ENCODE results near the gene RABL6.
"Not testable (repeated sequence)": the region's sequence is repeated elsewhere in the genome, so short reads cannot be mapped to it uniquely, and the experiment has no call there.

The RABL6 gene

DNA sequence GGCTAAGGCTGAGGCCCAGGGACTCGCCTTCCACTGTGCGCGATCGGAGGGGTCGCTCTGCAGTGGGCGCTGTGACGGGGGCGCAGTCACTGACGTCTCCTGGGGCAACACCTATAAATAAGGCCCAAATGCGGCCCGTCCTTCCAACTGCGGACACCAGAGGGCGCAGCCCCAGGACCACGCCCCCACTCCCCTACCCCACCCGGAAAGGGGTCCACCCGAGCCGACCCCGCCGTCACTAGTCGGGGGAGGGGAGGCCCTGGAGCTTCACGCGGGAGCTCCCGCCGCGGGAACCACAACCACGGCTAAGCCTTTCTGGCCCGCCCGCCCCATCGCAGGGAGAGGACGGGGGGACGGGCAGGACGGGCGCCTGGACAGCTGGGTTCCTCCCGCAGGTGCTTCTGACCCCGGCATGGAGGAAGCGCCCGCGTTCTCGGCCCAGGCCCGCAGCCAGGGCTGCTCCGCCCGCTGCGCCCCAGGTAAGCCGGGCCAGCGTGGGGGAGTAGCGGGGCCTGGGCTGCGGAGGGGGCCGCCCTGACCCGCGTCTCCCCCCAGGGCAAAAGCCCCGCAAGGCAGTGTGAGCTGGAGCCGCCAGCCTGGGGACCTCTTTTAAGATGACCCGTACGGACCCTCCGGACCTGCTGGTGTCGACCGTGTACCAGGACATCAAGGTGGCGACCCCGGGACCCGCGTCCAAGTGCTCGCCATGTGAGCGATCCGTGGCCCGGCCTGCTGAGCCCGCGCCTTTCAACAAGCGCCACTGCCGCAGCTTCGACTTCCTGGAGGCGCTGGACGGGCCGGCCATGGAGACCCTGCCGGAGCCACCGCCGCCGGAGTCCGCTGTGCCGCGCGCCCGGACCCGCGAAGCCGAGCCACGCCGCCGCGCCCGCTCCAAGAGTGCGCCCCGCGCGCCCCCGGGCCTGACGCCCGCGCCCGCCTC, 36.3 kb downstream of the RABL6 start:
- not testable (repeated sequence) for H3K4me3 ChIP-seq (ENCODE audit: low read depth, low read length); H3K9me3 ChIP-seq (ENCODE audit: control insufficient read depth, insufficient read depth, low read length); H3K9ac ChIP-seq (ENCODE audit: low read depth, low read length); H3K36me3 ChIP-seq (ENCODE audit: control insufficient read depth, insufficient read depth, low read length); H3K4me1 ChIP-seq (ENCODE audit: control insufficient read depth, insufficient read depth, low read length); H3K27me3 ChIP-seq (ENCODE audit: control insufficient read depth, insufficient read depth, low read length)

DNA sequence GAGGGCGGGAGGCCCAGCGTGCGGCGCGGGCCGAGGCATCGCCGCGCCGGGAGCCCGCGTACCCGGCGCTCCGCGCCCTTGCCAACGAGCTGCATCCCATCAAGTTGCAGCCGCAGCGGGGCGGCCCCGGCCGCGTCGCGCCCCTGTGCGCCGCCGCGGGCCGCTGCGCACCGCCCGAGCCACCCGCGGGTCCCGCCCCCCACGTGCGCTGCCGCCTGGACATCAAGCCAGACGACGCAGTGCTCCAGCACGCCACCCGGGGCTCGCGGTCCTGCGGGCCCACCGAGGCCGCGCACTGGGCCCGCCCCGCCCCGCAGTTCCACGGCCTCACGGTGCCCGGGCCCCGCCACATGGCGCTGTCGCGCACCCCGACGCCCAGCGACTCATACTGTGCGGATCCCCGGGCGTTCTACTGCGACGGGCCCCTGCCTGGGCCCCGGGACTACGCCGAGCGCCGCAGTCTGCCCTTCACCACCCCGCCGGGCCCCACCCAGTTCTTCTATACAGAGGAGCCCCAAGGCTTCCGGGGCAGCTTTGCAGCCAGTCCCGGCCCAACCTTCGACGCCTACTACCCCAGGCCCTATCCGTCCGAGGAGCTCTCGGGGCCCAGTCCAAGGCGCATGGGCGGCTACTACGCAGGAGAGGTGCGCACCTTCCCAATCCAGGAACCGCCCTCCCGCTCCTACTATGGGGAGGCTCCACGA, 37.2 kb downstream of the RABL6 start:
- Histone ChIP-seq H3K36me3 (ENCODE audit: control insufficient read depth, insufficient read depth, low read length) (peaks cover under 1% of the 10 kb centered on the region), H3K4me1 (ENCODE audit: control insufficient read depth, insufficient read depth, low read length) (peaks cover 4% of the 10 kb centered on the region), H3K27me3 (ENCODE audit: control insufficient read depth, insufficient read depth, low read length) (no peaks in the 10 kb centered on the region), H3K4me3 (ENCODE audit: low read depth, low read length) (no peak overlapping the region), H3K9me3 (ENCODE audit: control insufficient read depth, insufficient read depth, low read length) (no peaks in the 10 kb centered on the region), H3K9ac (ENCODE audit: low read depth, low read length) (no peak overlapping the region)

DNA sequence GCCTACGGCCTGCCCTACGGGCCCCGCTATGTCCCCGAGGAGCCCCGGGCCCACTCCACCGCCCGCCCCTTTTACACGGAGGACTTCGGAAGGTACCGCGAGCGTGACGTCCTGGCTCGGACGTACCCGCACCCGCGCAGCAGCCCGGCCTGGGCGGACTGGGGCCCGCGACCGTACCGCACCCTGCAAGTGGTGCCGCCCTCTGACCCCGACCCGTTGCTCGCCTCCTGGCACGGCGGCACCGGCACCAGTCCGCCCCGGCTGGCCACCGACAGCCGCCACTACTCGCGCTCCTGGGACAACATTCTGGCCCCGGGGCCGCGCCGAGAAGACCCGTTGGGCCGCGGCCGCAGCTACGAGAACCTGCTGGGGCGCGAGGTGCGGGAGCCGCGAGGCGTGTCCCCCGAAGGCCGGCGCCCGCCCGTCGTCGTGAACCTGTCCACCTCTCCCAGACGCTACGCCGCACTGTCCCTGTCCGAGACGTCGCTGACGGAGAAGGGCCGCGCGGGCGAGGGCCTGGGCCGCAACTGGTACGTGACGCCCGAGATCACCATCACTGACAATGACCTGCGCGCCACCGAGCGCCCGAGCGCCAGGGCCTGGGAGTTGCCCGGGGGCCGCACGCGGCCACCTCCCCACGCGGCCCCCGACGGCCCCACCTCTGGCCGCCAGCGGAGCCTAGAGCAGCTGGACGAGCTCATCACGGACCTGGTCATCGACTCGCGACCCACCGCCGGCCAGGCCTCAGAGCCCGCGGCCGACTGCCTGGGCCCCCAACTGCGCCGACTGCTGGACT, 37.9 kb downstream of the RABL6 start:
- no peak overlapping the region for H3K9ac ChIP-seq (ENCODE audit: low read depth, low read length)
- H3K4me3 ChIP-seq (ENCODE audit: low read depth, low read length) = no peak overlapping the region

DNA sequence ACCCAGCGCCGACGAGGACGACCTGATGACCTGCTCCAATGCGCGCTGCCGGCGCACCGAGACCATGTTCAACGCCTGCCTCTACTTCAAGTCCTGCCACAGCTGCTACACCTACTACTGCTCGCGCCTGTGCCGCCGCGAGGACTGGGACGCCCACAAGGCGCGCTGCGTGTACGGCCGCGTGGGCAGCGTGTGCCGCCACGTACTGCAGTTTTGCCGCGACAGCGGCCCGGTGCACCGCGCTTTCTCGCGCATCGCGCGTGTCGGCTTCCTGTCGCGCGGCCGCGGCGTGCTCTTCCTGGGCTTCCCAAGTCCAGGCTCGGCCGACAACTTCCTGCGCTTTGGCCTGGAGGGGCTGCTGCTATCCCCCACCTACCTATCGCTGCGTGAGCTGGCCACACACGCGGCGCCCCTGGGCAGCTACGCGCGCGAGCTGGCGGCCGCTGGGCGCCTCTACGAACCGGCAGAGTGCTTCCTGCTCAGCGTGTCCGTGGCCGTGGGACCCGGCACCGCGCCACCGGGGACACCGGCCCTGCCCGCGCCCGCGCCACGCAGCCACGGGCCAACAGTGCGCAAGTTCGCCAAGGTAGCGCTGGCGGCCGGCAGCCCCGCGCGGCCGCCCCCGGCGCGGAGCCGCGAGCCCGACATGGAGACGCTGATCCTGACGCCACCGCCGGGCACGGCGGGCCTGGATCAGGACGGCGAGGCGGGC, 38.8 kb downstream of the RABL6 start:
- no peaks in the 10 kb centered on the region for H3K27me3 ChIP-seq (ENCODE audit: control insufficient read depth, insufficient read depth, low read length)
- H3K4me1 ChIP-seq (ENCODE audit: control insufficient read depth, insufficient read depth, low read length) = peaks cover 3% of the 10 kb centered on the region
- H3K9me3 ChIP-seq (ENCODE audit: control insufficient read depth, insufficient read depth, low read length) = no peaks in the 10 kb centered on the region
- H3K9ac ChIP-seq (ENCODE audit: low read depth, low read length) = no peak overlapping the region
- peaks cover 17% of the 10 kb centered on the region for H3K36me3 ChIP-seq (ENCODE audit: control insufficient read depth, insufficient read depth, low read length)
- no peak overlapping the region for H3K4me3 ChIP-seq (ENCODE audit: low read depth, low read length)

More for the DNA sequence above, 37.9 kb downstream of the RABL6 start:
- Histone ChIP-seq H3K4me1 (ENCODE audit: control insufficient read depth, insufficient read depth, low read length) (peaks cover 4% of the 10 kb centered on the region), H3K9me3 (ENCODE audit: control insufficient read depth, insufficient read depth, low read length) (no peaks in the 10 kb centered on the region), H3K27me3 (ENCODE audit: control insufficient read depth, insufficient read depth, low read length) (no peaks in the 10 kb centered on the region), H3K36me3 (ENCODE audit: control insufficient read depth, insufficient read depth, low read length) (peaks cover 8% of the 10 kb centered on the region)

DNA sequence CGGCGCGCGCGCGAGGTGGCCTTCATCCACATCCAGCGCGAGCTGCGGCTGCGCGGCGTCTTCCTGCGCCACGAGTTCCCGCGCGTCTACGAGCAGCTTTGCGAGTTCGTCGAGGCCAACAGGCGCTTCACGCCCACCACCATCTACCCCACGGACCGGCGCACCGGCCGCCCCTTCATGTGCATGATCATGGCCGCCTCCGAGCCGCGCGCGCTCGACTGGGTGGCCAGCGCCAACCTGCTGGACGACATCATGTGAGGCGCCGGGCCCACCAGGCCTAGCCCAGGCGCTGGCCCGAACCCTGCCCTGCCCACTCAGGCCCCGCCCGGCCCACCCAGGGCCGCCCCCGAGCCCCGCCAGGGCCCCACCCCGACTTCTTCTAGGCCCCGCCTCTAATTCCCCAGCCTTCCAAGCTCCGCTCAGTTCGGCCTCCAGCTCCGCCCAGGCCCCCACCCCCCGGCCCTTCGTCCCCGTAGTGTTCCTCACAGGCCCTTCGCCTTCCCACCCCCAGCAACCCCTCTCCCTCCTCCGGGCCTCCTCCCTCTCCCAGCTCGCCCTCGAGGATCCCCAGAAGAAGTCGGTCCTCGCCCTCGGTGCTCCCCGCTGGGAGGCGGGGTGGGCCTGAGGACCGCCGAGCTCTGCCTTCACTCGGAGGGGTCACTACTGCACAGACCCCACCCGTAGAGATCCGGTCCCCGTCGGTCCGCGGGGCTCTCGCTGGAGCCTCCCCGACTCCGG, 39.5 kb downstream of the RABL6 start:
- H3K36me3 ChIP-seq (ENCODE audit: control insufficient read depth, insufficient read depth, low read length) = peaks cover 20% of the 10 kb centered on the region
- peak overlapping the region; percentile 90 for H3K4me3 ChIP-seq (ENCODE audit: low read depth, low read length)
- H3K27me3 ChIP-seq (ENCODE audit: control insufficient read depth, insufficient read depth, low read length) = no peaks in the 10 kb centered on the region
- H3K9me3 ChIP-seq (ENCODE audit: control insufficient read depth, insufficient read depth, low read length) = no peaks in the 10 kb centered on the region
- H3K9ac ChIP-seq (ENCODE audit: low read depth, low read length) = peak overlapping the region; percentile 88
- H3K4me1 ChIP-seq (ENCODE audit: control insufficient read depth, insufficient read depth, low read length) = no peaks in the 10 kb centered on the region

DNA sequence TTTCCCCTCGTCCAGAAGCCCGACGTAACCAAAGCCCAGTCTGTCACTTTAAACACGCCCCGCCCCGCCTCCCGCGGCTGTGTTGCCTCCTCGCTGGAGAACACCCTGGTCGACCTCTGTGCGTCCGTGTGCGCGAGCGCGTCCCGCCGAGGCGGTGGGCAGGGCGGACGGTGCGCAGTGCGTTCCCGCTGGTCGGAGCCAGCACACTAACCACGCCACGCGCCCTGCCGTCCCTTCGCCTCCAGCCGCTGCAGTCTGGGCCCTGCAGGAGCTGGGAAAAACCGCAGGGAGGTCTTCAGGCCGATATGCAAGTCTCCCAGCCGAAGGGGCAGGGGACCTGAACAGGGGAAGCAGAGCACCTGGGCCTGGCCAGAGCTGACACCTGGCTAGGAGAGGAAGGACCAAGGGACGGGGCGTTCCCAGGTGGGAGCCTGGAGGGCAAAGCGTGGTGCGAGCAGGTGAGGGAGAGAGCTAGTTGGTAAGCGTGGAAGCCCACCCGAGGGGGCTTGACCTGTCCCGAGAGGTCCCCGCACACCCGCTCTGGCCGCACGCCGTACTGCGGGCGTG, 40.2 kb downstream of the RABL6 start:
- Histone ChIP-seq H3K9me3 (ENCODE audit: control insufficient read depth, insufficient read depth, low read length) (no peaks in the 10 kb centered on the region), H3K4me1 (ENCODE audit: control insufficient read depth, insufficient read depth, low read length) (no peaks in the 10 kb centered on the region), H3K36me3 (ENCODE audit: control insufficient read depth, insufficient read depth, low read length) (peaks cover 21% of the 10 kb centered on the region), H3K4me3 (ENCODE audit: low read depth, low read length) (peak overlapping the region; percentile 90), H3K27me3 (ENCODE audit: control insufficient read depth, insufficient read depth, low read length) (no peaks in the 10 kb centered on the region), H3K9ac (ENCODE audit: low read depth, low read length) (peak overlapping the region; percentile 88)

DNA sequence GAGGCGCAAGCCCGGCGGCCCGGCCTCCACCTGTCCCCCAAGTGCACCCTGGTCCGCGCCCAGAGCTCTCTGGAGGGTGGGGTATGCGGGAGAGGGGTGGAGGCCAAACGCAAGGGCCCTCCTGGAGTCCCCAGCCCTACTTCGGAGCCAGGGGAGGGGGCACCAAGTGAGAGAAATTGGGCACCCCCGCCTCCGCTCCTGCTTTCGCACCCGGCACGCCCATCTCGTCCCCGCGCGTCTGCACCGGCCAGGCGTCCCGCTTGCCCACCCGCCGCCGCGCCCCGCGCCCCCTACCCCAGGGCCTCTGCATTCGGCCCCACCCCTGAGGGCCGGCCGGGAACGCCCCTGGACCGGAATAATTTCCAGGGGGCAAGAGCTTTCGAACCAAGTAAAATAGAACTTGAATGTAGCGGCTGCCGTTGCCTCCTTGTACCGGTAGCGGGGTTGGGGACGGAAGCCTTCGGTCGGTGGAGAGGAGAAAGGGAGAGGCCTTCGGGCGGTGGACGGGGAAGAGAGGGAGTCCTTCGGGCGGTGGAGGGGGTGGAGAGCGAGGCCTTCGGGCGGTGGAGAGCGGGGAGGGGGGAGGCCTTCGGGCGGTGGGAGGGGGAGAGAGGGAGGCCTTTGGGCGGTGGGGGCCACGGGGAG, 40.8 kb downstream of the RABL6 start:
- peak overlapping the region; percentile 88 for H3K9ac ChIP-seq (ENCODE audit: low read depth, low read length)
- H3K36me3 ChIP-seq (ENCODE audit: control insufficient read depth, insufficient read depth, low read length) = peaks cover 25% of the 10 kb centered on the region
- no peaks in the 10 kb centered on the region for H3K9me3 ChIP-seq (ENCODE audit: control insufficient read depth, insufficient read depth, low read length)
- no peaks in the 10 kb centered on the region for H3K4me1 ChIP-seq (ENCODE audit: control insufficient read depth, insufficient read depth, low read length)
- peak overlapping the region; percentile 95 for H3K4me3 ChIP-seq (ENCODE audit: low read depth, low read length)
- no peaks in the 10 kb centered on the region for H3K27me3 ChIP-seq (ENCODE audit: control insufficient read depth, insufficient read depth, low read length)

DNA sequence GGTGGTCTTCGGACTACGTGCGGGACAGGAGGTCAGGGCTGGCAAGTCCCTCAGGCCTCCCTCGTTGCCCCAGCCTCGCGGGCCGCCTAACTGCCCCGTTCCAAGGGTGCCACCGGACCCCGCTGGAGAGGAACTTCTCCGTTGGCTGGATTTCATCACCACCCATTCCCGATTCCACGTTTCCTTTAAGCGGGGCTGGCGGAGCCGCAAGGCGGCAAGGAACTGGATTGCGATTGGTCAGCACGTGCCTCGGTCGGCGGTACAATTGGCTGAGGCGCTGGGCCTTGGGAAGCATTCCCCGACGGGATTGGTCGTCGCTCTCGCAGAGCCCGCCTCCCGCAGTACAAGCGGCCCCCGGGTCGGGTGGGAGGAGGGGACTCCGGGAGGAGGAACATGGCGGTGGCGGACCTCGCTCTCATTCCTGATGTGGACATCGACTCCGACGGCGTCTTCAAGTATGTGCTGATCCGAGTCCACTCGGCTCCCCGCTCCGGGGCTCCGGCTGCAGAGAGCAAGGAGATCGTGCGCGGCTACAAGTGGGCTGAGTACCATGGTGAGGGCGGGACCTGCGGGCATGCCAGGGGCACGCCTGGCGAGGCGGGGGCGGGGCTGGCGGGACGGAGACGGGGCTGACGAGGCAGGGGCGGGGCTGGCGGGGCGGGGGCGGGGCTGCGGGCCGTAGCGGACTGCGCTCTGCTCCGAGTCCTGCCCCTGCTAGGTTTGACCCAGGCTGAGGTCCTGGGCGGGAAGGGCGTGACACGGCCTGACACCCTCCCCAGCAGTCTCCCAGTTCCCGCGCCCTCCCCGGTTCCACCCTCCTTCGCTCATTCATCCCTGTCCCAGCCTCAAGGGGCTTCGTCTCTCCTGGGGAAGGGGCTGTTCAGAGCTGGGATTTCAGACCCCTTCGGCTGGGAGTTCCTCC, 41.6 kb downstream of the RABL6 start, which contains the start of gene PHPT1:
TSS of gene PHPT1 (plus strand) at position 372 of the 922 bp plus-strand sequence. CDS start at position 394, 22 bp downstream.
- peak within 1 kb of the TSS; percentile 95 for H3K4me3 ChIP-seq (ENCODE audit: low read depth, low read length)
- peak within 1 kb of the TSS; percentile 88 for H3K9ac ChIP-seq (ENCODE audit: low read depth, low read length)
- no peaks in the 10 kb centered on the region for H3K27me3 ChIP-seq (ENCODE audit: control insufficient read depth, insufficient read depth, low read length)
- H3K36me3 ChIP-seq (ENCODE audit: control insufficient read depth, insufficient read depth, low read length) = peaks cover 25% of the 10 kb centered on the region
- no peaks in the 10 kb centered on the region for H3K4me1 ChIP-seq (ENCODE audit: control insufficient read depth, insufficient read depth, low read length)
- no peaks in the 10 kb centered on the region for H3K9me3 ChIP-seq (ENCODE audit: control insufficient read depth, insufficient read depth, low read length)

DNA sequence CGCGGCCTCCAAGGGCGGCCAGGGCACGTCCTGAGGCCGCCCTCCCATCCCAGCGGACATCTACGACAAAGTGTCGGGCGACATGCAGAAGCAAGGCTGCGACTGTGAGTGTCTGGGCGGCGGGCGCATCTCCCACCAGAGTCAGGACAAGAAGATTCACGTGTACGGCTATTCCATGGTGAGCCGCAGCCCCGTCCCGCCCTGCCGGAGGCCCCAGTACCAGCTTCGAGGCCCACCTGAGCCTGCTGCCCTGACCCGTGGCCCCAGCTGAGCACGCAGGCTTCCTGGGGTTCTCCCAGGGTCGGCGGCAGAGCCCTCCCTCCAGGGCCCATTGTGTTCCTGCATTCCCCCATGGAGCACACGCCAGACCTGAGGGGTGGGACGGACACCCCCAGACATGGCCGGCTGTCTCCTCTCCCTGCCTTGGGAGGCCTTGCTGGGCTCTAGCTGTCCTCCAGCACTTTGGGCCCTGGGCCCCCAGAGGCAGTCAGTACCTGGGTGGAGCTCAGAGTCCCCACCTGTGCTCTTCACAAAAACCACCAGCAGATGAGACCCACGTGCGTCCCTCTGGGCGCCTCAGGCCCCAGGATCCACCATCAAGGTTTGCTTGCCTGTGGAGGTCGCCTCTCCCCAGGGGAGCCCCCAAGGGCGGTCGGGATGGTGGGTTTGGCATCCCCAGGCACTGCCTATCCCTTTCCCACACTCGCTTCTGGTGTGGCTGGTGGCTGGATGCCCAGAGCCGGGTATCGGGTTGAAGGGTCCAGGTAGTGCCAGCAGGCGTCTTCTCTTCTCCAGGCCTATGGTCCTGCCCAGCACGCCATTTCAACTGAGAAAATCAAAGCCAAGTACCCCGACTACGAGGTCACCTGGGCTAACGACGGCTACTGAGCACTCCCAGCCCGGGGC, 42.5 kb downstream of the RABL6 start:
- no peaks in the 10 kb centered on the region for H3K4me1 ChIP-seq (ENCODE audit: control insufficient read depth, insufficient read depth, low read length)
- peaks cover 25% of the 10 kb centered on the region for H3K36me3 ChIP-seq (ENCODE audit: control insufficient read depth, insufficient read depth, low read length)
- no peaks in the 10 kb centered on the region for H3K27me3 ChIP-seq (ENCODE audit: control insufficient read depth, insufficient read depth, low read length)
- peak overlapping the region; percentile 60 for H3K9ac ChIP-seq (ENCODE audit: low read depth, low read length)
- peak overlapping the region; percentile 95 for H3K4me3 ChIP-seq (ENCODE audit: low read depth, low read length)
- no peaks in the 10 kb centered on the region for H3K9me3 ChIP-seq (ENCODE audit: control insufficient read depth, insufficient read depth, low read length)

All from iPS-15b (cell line).